SK-N-MC (cell line): Measurements from ENCODE around the gene ATG10.

Experiments used
- EZH2 ChIP-seq: fragments of 200-600 bp; sonication (generic); IDR thresholded peaks from one replicate; pipeline ENCODE4 v1.6.1; 2017; ENCODE audit warnings: antibody characterized with exemption
- FOXP2 ChIP-seq: optimal IDR thresholded peaks from 2 replicates; pipeline ENCODE3; 2011; ENCODE audit warnings: mild to moderate bottlenecking, moderate library complexity; ENCODE audit not compliant: insufficient read depth; ENCODE audit errors: extremely low read length, control extremely low read depth
- POLR2AphosphoS5 ChIP-seq: IDR thresholded peaks from 2 replicates; pipeline ENCODE4 v1.6.1; 2012; ENCODE audit warnings: mild to moderate bottlenecking, low read depth, low read length, borderline replicate concordance

DNA sequence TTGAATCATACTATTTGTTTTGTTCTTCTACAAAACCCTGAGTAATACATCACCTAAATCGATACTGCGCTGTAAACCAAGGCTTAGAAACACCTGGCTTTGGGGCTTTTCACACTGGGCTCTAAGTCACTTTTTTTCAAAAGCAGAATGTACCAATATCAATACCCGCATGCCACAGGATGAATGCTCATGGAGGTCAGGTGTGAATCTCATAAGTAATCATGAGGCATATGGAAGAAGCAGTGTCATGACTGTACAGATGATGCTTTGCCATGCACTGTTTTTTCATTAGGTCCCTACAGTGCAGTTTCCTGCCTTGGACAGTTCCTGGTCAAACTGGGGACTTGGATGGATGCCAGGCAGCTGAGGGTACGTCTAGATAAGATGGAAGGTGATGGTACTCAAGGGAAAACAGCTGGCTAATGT lies 49.0 kb upstream of the ATG10 start:
- TF ChIP-seq EZH2, result no peak
- no peak for TF ChIP-seq POLR2AphosphoS5
- no peak for TF ChIP-seq FOXP2
